SK-N-SH treated with all-trans-retinoic acid at 6 μM for 48 hours (cell line): ENCODE measurements around the gene RTN4RL2.

Experiments
- ATAC-seq: fragments of 200-7000 bp; cut with Tn5 transposase; 3 replicates; pipeline ENCODE4 v1.9.1; 2020; ENCODE audit warnings: mild to moderate bottlenecking, moderate library complexity
- ARNTL ChIP-seq: fragments of 450-650 bp; formaldehyde crosslinking; IDR thresholded peaks from 2 replicates; pipeline ENCODE4 v1.5.0; 2020; ENCODE audit warnings: low read depth, mild to moderate bottlenecking, moderate library complexity, borderline replicate concordance
- BACH2 ChIP-seq: fragments of 250-450 bp; sonication (Bioruptor Pico); IDR thresholded peaks from 2 replicates; pipeline ENCODE4 v1.9.0; 2021; ENCODE audit warnings: mild to moderate bottlenecking, borderline replicate concordance
- ESRRG ChIP-seq: fragments of 250-450 bp; sonication (Bioruptor Pico); IDR thresholded peaks from 2 replicates; pipeline ENCODE4 v1.6.1; 2021; ENCODE audit warnings: mild to moderate bottlenecking
- GLIS3 ChIP-seq: fragments of 250-450 bp; sonication (Bioruptor Pico); IDR thresholded peaks from 2 replicates; pipeline ENCODE4 v1.5.0; 2020; ENCODE audit warnings: mild to moderate bottlenecking, moderate library complexity
- ISL1 ChIP-seq: fragments of 250-450 bp; sonication (Bioruptor Pico); IDR thresholded peaks from 2 replicates; pipeline ENCODE4 v2.1.2; 2022; ENCODE audit warnings: mild to moderate bottlenecking, moderate library complexity
- OSR1 ChIP-seq: fragments of 250-450 bp; sonication (Bioruptor Pico); IDR thresholded peaks from 2 replicates; pipeline ENCODE4 v1.8.0; 2022; ENCODE audit warnings: moderate library complexity, mild to moderate bottlenecking, inconsistent platforms
- PPARA ChIP-seq: fragments of 250-450 bp; sonication (Bioruptor Pico); IDR thresholded peaks from 2 replicates; pipeline ENCODE4 v1.5.0; 2020; ENCODE audit warnings: mild to moderate bottlenecking, borderline replicate concordance
- RARB ChIP-seq: fragments of 250-450 bp; sonication (Bioruptor Pico); IDR thresholded peaks from 2 replicates; pipeline ENCODE4 v1.8.0; 2021; ENCODE audit warnings: mild to moderate bottlenecking, moderate library complexity
- SNAI2 ChIP-seq: fragments of 250-450 bp; sonication (Bioruptor Pico); IDR thresholded peaks from 2 replicates; pipeline ENCODE4 v1.5.0; 2020; ENCODE audit warnings: mild to moderate bottlenecking, moderate library complexity
- TCF4 ChIP-seq: fragments of 250-450 bp; sonication (Bioruptor Pico); IDR thresholded peaks from 2 replicates; pipeline ENCODE4 v1.8.0; 2021; ENCODE audit warnings: mild to moderate bottlenecking, moderate library complexity, borderline replicate concordance
- TOX ChIP-seq: fragments of 250-450 bp; sonication (Bioruptor Pico); IDR thresholded peaks from 2 replicates; pipeline ENCODE4 v1.8.0; 2021; ENCODE audit warnings: mild to moderate bottlenecking, moderate library complexity, borderline replicate concordance
- ZC3H10 ChIP-seq: fragments of 250-450 bp; sonication (Bioruptor Pico); IDR thresholded peaks from 2 replicates; pipeline ENCODE4 v1.5.1; 2021; ENCODE audit warnings: mild to moderate bottlenecking, moderate library complexity
- ZFP3 ChIP-seq: fragments of 250-450 bp; sonication (Bioruptor Pico); IDR thresholded peaks from 2 replicates; pipeline ENCODE4 v1.5.0; 2020; ENCODE audit warnings: mild to moderate bottlenecking, moderate library complexity
- ZFP30 ChIP-seq: fragments of 450-650 bp; formaldehyde crosslinking; IDR thresholded peaks from 2 replicates; pipeline ENCODE4 v1.5.0; 2022; ENCODE audit warnings: mild to moderate bottlenecking, moderate library complexity
- ZNF565 ChIP-seq: fragments of 450-650 bp; formaldehyde crosslinking; conservative IDR thresholded peaks from 2 replicates; pipeline ENCODE4 v1.5.0; 2020; ENCODE audit warnings: low read depth, mild to moderate bottlenecking, moderate library complexity
- ZNF70 ChIP-seq: fragments of 450-650 bp; formaldehyde crosslinking; IDR thresholded peaks from 2 replicates; pipeline ENCODE4 v1.5.0; 2020; ENCODE audit warnings: mild to moderate bottlenecking, moderate library complexity
- ZNF8 ChIP-seq: fragments of 450-650 bp; formaldehyde crosslinking; IDR thresholded peaks from 2 replicates; pipeline ENCODE4 v1.5.0; 2020; ENCODE audit warnings: mild to moderate bottlenecking, moderate library complexity
- TF ChIP-seq, protein P1 (sequence below): fragments of 250-450 bp; sonication (Bioruptor Pico); IDR thresholded peaks from 2 replicates; pipeline ENCODE4 v1.8.0; 2020; ENCODE audit warnings: mild to moderate bottlenecking, moderate library complexity, borderline replicate concordance
- TF ChIP-seq, protein P2 (sequence below): fragments of 250-450 bp; sonication (Bioruptor Pico); IDR thresholded peaks from 2 replicates; pipeline ENCODE4 v1.8.0; 2021; ENCODE audit warnings: low read depth, mild to moderate bottlenecking, moderate library complexity, borderline replicate concordance
- TF ChIP-seq, protein P3 (sequence below): fragments of 250-450 bp; sonication (Bioruptor Pico); IDR thresholded peaks from 2 replicates; pipeline ENCODE4 v1.5.1; 2020; ENCODE audit warnings: low read depth, mild to moderate bottlenecking, moderate library complexity
- TF ChIP-seq, protein P4 (sequence below): fragments of 250-450 bp; sonication (Bioruptor Pico); IDR thresholded peaks from 2 replicates; pipeline ENCODE4 v1.5.0; 2020; ENCODE audit warnings: mild to moderate bottlenecking, moderate library complexity
- TF ChIP-seq, protein P5 (sequence below): fragments of 250-450 bp; sonication (Bioruptor Pico); IDR thresholded peaks from 2 replicates; pipeline ENCODE4 v1.5.1; 2021; ENCODE audit warnings: mild to moderate bottlenecking, moderate library complexity

Gene RTN4RL2

DNA sequence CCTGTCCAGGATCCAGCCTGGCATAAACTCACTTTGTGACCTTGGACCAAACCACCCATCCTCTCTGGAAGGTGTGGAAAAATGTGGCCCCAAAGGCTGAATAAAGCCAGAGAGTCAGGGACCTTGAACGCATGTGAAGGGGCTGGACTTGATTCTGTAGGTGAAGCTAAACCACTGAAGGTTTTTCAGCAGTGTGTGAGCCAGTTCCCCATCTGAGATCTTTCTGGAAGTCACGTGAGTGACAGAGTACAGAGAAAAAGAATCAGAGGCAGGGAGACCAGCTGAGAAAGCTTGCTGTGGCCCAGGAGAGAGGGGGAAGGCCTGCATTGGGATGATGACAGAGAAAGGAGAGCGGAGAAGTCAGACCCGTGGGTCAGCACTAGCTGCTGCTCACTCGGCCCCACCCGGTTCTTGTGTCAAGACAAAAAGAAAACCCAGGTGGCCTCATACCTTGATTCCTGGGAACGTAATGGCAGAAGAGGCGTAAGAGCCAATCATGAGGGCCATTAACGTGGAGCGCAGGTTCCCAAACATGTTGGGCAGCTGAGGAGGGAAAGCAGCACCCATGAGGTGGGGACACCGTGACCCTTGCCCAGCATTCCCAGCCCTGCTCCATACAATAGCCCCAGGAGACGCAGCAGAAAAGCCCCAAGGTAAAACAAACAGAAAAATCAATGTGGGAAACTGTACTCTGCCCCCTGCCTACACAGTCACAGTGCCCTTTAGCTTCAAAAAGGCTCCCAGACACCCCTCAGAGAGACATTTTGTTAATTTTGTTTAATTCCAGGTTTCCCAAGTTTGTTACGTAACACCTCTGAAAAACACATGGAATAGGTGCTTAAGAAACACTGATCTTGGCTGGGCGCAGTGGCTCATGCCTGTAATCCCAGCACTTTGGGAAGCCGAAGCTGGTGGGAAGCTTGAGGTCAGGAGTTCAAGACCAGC lies 37.2 kb downstream of the RTN4RL2 start:
- no peak for TF ChIP-seq ZNF8 (CRISPR knock-in tag)
- TF ChIP-seq, all 23 proteins: peak for 0
- ATAC-seq, result no peak

DNA sequence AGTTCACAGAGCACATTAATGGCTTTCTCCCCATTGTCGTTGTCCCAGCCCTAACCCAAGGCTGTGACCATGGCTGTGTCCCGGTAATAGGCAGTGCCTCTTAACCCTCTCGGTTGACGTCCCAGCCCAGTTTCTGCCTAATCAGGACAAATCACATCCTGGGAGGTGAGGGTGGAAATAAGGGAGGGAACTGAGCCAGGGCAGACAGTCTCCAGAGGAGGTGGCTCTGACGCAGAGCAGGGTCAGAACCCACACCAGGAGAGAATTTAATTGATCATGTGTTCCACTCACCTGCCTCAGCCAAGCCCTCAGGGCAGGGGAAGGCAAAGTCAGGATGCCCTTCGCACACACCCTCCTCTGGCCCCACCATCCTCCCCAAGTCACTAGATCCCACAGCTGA lies 38.2 kb downstream of the RTN4RL2 start:
- TF ChIP-seq, protein P1, sequence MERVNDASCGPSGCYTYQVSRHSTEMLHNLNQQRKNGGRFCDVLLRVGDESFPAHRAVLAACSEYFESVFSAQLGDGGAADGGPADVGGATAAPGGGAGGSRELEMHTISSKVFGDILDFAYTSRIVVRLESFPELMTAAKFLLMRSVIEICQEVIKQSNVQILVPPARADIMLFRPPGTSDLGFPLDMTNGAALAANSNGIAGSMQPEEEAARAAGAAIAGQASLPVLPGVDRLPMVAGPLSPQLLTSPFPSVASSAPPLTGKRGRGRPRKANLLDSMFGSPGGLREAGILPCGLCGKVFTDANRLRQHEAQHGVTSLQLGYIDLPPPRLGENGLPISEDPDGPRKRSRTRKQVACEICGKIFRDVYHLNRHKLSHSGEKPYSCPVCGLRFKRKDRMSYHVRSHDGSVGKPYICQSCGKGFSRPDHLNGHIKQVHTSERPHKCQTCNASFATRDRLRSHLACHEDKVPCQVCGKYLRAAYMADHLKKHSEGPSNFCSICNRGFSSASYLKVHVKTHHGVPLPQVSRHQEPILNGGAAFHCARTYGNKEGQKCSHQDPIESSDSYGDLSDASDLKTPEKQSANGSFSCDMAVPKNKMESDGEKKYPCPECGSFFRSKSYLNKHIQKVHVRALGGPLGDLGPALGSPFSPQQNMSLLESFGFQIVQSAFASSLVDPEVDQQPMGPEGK, result no peak
- TF ChIP-seq SNAI2 (no peak), ZNF70 (CRISPR knock-in tag) (no peak), TCF4 (CRISPR knock-in tag) (no peak), ZFP30 (CRISPR knock-in tag) (no peak)

DNA sequence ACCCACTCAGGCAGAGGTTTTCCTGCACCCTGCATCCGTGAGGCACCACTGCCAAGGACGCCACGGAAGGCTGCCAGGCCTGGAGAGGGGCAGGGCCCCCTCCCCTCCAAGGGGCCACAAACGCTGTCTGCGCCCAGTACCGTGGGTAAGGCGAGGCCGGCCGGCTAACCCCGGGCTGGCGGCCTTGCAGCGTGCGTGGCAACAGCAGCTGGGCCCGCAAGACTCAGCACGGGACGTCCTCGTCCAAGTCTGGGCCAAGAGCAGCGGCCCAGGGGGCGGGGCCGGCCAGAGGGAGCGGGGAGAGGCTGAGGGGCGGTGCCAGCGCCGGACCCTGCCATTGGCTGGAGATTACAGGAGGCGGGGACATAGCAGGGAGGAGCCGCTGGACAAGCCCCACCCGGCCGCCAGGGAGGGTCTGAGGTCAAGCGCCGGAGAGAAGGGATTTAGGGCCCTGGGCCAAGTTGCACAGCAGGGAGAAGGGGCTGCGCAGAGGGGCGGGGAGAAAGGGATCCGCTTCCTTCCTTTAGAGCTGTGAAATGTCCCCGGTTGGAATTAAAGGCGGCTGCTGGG lies 39.2 kb downstream of the RTN4RL2 start:
- peak; percentile 100 for ATAC-seq
- no peak for TF ChIP-seq ESRRG (CRISPR knock-in tag)
- TF ChIP-seq GLIS3 (CRISPR knock-in tag), result no peak
- no peak for TF ChIP-seq TOX (CRISPR knock-in tag)
- no peak for TF ChIP-seq ZNF565 (CRISPR knock-in tag)
- TF ChIP-seq PPARA (CRISPR knock-in tag), result no peak
- TF ChIP-seq ZNF8 (CRISPR knock-in tag), result no peak
- TF ChIP-seq ISL1, result no peak
- TF ChIP-seq OSR1 (CRISPR knock-in tag), result no peak
- TF ChIP-seq ZNF70 (CRISPR knock-in tag), result no peak
- no peak for TF ChIP-seq RARB (CRISPR knock-in tag)
- TF ChIP-seq BACH2, result no peak
- TF ChIP-seq ZFP30 (CRISPR knock-in tag), result no peak
- TF ChIP-seq, all 23 proteins: peak for 0

More for the DNA sequence above, 38.2 kb downstream of the RTN4RL2 start:
- ATAC-seq, result no peak

DNA sequence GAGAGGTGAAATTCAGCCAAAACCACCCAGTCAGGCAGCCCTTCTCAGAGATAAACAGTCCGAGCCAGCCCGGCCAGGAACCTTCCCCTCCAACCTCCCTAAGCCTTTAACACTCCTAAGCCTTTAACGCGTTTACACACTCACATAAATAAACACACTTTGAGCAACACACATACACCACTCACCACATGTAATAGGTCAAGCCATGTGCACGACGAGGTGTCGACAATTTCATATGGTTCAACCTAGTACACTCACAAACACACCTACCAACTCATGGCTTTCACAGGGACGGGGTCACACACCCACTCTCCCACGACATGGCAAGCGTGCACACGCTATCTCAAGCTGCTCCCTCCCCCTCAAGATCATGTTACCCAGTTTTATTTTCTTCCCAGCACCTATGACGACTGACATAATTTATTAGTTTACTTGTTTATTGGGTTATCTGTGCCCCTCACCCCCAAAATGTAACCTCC lies 39.7 kb downstream of the RTN4RL2 start:
- ATAC-seq, result no peak; the same call in 1 of the 3 replicates
- TF ChIP-seq ARNTL (no peak), ZC3H10 (CRISPR knock-in tag) (no peak), BACH2 (no peak), ZFP3 (CRISPR knock-in tag) (no peak), GLIS3 (CRISPR knock-in tag) (no peak), TOX (CRISPR knock-in tag) (no peak), RARB (CRISPR knock-in tag) (no peak), TCF4 (CRISPR knock-in tag) (no peak), ZNF565 (CRISPR knock-in tag) (no peak), ESRRG (CRISPR knock-in tag) (no peak), SNAI2 (no peak)
- TF ChIP-seq, protein P2, sequence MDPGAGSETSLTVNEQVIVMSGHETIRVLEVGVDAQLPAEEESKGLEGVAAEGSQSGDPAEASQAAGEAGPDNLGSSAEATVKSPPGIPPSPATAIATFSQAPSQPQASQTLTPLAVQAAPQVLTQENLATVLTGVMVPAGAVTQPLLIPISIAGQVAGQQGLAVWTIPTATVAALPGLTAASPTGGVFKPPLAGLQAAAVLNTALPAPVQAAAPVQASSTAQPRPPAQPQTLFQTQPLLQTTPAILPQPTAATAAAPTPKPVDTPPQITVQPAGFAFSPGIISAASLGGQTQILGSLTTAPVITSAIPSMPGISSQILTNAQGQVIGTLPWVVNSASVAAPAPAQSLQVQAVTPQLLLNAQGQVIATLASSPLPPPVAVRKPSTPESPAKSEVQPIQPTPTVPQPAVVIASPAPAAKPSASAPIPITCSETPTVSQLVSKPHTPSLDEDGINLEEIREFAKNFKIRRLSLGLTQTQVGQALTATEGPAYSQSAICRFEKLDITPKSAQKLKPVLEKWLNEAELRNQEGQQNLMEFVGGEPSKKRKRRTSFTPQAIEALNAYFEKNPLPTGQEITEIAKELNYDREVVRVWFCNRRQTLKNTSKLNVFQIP, result no peak
- TF ChIP-seq, protein P3, sequence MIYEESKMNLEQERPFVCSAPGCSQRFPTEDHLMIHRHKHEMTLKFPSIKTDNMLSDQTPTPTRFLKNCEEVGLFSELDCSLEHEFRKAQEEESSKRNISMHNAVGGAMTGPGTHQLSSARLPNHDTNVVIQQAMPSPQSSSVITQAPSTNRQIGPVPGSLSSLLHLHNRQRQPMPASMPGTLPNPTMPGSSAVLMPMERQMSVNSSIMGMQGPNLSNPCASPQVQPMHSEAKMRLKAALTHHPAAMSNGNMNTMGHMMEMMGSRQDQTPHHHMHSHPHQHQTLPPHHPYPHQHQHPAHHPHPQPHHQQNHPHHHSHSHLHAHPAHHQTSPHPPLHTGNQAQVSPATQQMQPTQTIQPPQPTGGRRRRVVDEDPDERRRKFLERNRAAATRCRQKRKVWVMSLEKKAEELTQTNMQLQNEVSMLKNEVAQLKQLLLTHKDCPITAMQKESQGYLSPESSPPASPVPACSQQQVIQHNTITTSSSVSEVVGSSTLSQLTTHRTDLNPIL (CRISPR knock-in tag), result no peak
- TF ChIP-seq, protein P4, sequence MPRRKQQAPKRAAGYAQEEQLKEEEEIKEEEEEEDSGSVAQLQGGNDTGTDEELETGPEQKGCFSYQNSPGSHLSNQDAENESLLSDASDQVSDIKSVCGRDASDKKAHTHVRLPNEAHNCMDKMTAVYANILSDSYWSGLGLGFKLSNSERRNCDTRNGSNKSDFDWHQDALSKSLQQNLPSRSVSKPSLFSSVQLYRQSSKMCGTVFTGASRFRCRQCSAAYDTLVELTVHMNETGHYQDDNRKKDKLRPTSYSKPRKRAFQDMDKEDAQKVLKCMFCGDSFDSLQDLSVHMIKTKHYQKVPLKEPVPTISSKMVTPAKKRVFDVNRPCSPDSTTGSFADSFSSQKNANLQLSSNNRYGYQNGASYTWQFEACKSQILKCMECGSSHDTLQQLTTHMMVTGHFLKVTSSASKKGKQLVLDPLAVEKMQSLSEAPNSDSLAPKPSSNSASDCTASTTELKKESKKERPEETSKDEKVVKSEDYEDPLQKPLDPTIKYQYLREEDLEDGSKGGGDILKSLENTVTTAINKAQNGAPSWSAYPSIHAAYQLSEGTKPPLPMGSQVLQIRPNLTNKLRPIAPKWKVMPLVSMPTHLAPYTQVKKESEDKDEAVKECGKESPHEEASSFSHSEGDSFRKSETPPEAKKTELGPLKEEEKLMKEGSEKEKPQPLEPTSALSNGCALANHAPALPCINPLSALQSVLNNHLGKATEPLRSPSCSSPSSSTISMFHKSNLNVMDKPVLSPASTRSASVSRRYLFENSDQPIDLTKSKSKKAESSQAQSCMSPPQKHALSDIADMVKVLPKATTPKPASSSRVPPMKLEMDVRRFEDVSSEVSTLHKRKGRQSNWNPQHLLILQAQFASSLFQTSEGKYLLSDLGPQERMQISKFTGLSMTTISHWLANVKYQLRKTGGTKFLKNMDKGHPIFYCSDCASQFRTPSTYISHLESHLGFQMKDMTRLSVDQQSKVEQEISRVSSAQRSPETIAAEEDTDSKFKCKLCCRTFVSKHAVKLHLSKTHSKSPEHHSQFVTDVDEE (CRISPR knock-in tag), result no peak
- TF ChIP-seq, protein P5, sequence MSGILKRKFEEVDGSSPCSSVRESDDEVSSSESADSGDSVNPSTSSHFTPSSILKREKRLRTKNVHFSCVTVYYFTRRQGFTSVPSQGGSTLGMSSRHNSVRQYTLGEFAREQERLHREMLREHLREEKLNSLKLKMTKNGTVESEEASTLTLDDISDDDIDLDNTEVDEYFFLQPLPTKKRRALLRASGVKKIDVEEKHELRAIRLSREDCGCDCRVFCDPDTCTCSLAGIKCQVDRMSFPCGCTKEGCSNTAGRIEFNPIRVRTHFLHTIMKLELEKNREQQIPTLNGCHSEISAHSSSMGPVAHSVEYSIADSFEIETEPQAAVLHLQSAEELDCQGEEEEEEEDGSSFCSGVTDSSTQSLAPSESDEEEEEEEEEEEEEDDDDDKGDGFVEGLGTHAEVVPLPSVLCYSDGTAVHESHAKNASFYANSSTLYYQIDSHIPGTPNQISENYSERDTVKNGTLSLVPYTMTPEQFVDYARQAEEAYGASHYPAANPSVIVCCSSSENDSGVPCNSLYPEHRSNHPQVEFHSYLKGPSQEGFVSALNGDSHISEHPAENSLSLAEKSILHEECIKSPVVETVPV (CRISPR knock-in tag), result no peak
